Measurements from ENCODE around the gene NOCT. TPM values are rescaled to one million over a fixed set of nuclear protein-coding genes. Genes with fewer than 3 reads are reported as not detected.
"Not testable (repeated sequence)": the region's sequence is repeated elsewhere in the genome, so short reads cannot be mapped to it uniquely, and the experiment has no call there.

The NOCT gene
- total RNA-seq, 1 donor from 2014 or later, result 5.7 TPM

DNA sequence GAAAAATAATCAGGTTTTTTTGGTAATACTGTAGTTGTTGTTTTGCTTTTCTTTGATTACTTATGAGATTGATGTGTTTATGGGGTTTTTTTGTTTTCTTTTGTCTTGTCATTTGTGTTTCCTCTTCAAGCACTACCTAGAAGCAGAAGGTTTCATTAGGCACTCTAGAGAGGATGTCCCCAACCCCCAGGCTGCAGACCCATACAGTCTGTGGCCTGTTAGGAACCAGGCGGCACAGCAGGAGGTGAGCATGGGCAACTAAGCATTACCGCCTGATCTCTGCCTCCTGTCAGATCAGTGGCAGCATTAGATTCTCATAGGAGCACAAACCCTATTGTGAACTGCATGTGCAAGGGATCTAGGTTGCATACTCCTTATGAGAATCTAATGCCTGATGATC lies 22.9 kb upstream of the NOCT start:
- Histone ChIP-seq H3K27me3 (no peaks in the 10 kb centered on the region), H3K4me1 (no peaks in the 10 kb centered on the region), H3K36me3 (no peaks in the 10 kb centered on the region), H2AFZ (replicated peaks) (no peak overlapping the region), H3K9me3 (ENCODE audit: low read depth) (no peaks in the 10 kb centered on the region), H4K20me1 (ENCODE audit: low read depth) (no peaks in the 10 kb centered on the region), H3K9ac (no peak overlapping the region), H3F3A (ENCODE audit: low read depth) (no peaks in the 10 kb centered on the region), H3K4me2 (no peak overlapping the region), H3K4me3 (no peak overlapping the region), H3K27ac (no peak overlapping the region), H3K79me2 (ENCODE audit: low read depth) (no peaks in the 10 kb centered on the region)
- peaks cover 2% of the 10 kb centered on the region for H3K27me3 Mint-ChIP-seq (ENCODE audit: insufficient read depth, low read depth)
- H3K4me1 Mint-ChIP-seq, result no peaks in the 10 kb centered on the region
- no peak for DNase-seq (ENCODE audit: low spot score)
- H3K4me3 Mint-ChIP-seq, result no peak overlapping the region
- no peak overlapping the region for H3K27ac Mint-ChIP-seq
- TF ChIP-seq, protein P1, sequence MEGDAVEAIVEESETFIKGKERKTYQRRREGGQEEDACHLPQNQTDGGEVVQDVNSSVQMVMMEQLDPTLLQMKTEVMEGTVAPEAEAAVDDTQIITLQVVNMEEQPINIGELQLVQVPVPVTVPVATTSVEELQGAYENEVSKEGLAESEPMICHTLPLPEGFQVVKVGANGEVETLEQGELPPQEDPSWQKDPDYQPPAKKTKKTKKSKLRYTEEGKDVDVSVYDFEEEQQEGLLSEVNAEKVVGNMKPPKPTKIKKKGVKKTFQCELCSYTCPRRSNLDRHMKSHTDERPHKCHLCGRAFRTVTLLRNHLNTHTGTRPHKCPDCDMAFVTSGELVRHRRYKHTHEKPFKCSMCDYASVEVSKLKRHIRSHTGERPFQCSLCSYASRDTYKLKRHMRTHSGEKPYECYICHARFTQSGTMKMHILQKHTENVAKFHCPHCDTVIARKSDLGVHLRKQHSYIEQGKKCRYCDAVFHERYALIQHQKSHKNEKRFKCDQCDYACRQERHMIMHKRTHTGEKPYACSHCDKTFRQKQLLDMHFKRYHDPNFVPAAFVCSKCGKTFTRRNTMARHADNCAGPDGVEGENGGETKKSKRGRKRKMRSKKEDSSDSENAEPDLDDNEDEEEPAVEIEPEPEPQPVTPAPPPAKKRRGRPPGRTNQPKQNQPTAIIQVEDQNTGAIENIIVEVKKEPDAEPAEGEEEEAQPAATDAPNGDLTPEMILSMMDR (IDR thresholded peaks at IDR 0.05), result no peak
- H3K9me3 Mint-ChIP-seq, result peaks cover 3% of the 10 kb centered on the region
- no peaks in the 10 kb centered on the region for H3K36me3 Mint-ChIP-seq

DNA sequence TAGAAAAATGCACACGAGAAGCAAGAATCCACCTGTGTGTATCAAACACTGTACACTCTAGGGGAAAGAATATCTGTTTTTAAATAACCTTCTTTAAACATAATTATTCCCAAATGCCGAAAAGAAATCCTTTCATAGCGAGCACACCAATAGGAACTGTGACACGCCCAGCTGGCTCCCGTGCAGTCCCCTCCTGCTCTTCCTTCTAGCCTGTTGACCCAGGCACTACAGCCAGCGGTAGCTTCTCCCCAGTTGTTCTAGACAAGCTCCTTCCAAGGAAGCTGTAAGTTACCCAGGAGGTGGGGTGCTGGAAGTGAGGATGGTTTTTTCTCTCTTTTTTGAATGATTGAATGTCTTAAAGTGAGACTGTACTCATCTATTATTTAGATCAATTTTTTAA lies 19.5 kb upstream of the NOCT start:
- Histone ChIP-seq H3K79me2 (ENCODE audit: low read depth) (no peaks in the 10 kb centered on the region), H3K36me3 (no peaks in the 10 kb centered on the region), H4K20me1 (ENCODE audit: low read depth) (no peaks in the 10 kb centered on the region), H3K4me1 (no peaks in the 10 kb centered on the region), H3K27me3 (no peaks in the 10 kb centered on the region), H2AFZ (replicated peaks) (no peak overlapping the region), H3F3A (ENCODE audit: low read depth) (no peaks in the 10 kb centered on the region), H3K9ac (no peak overlapping the region), H3K4me3 (no peak overlapping the region), H3K4me2 (no peak overlapping the region), H3K9me3 (ENCODE audit: low read depth) (no peaks in the 10 kb centered on the region), H3K27ac (no peak overlapping the region)
- no peak overlapping the region for H3K4me3 Mint-ChIP-seq
- H3K9me3 Mint-ChIP-seq, result peaks cover 2% of the 10 kb centered on the region
- peaks cover 2% of the 10 kb centered on the region for H3K27me3 Mint-ChIP-seq (ENCODE audit: insufficient read depth, low read depth)
- no peak for DNase-seq (ENCODE audit: low spot score)
- no peaks in the 10 kb centered on the region for H3K36me3 Mint-ChIP-seq
- TF ChIP-seq EZH2phosphoT487 (IDR thresholded peaks at IDR 0.05) (no peak), EZH2 (IDR thresholded peaks at IDR 0.05) (no peak)
- TF ChIP-seq, protein P1 (IDR thresholded peaks at IDR 0.05), result no peak
- H3K27ac Mint-ChIP-seq, result no peak overlapping the region
- H3K4me1 Mint-ChIP-seq, result no peaks in the 10 kb centered on the region

DNA sequence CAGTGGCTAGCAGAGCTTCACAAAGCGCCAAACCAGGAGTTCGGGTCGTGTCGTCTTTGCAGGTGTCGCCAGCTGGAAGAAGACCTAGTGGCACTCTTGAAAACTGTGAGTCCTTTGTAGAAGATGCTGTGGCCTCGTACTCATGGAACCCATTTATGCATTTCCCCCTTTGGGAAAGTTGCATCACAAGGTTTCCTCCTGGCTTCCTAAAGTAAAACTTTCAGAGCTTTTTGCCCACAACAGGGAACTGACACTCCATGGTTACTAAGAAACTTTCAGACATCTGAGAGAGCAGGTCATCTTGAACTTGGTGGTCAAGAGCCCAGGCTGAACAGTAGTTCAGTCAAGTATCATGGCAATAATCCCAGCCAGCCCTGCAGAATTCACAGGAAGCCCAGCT lies 15.9 kb upstream of the NOCT start:
- Histone ChIP-seq H3K79me2 (ENCODE audit: low read depth) (no peaks in the 10 kb centered on the region), H3K27ac (no peak overlapping the region), H3K4me1 (no peaks in the 10 kb centered on the region), H3F3A (ENCODE audit: low read depth) (no peaks in the 10 kb centered on the region), H2AFZ (replicated peaks) (no peak overlapping the region), H4K20me1 (ENCODE audit: low read depth) (no peaks in the 10 kb centered on the region), H3K27me3 (no peaks in the 10 kb centered on the region), H3K36me3 (no peaks in the 10 kb centered on the region), H3K4me3 (no peak overlapping the region), H3K4me2 (no peak overlapping the region), H3K9ac (no peak overlapping the region), H3K9me3 (ENCODE audit: low read depth) (no peaks in the 10 kb centered on the region)
- no peaks in the 10 kb centered on the region for H3K4me1 Mint-ChIP-seq
- TF ChIP-seq EZH2phosphoT487 (IDR thresholded peaks at IDR 0.05) (no peak), EZH2 (IDR thresholded peaks at IDR 0.05) (no peak)
- TF ChIP-seq, protein P1 (IDR thresholded peaks at IDR 0.05), result no peak
- no peak overlapping the region for H3K27ac Mint-ChIP-seq
- H3K9me3 Mint-ChIP-seq, result no peaks in the 10 kb centered on the region
- H3K27me3 Mint-ChIP-seq (ENCODE audit: insufficient read depth, low read depth), result no peaks in the 10 kb centered on the region
- no peaks in the 10 kb centered on the region for H3K36me3 Mint-ChIP-seq
- no peak for DNase-seq (ENCODE audit: low spot score)
- H3K4me3 Mint-ChIP-seq, result no peak overlapping the region

DNA sequence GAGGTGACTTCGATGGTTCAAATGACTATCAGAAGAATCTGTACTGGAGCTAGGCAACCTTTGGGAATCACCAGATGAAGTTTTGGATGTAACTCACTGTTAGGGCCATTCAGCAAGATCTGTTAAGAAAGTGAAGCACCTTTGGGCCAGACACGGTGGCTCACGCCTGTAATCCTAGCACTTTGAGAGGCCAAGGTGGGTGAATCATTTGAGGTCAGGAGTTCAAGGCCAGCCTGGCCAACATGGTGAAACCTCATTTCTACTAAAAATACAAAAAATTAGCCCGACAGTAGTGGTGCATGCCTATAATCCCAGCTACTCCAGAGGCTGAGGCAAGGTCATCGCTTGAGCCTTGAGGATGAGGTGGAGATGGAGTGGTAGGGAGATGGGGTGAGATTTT lies 15.4 kb upstream of the NOCT start:
- not testable (repeated sequence) for H3K9me3 ChIP-seq (ENCODE audit: low read depth); H3K27me3 Mint-ChIP-seq (ENCODE audit: insufficient read depth, low read depth); H3K27me3 ChIP-seq; H3K4me2 ChIP-seq; H4K20me1 ChIP-seq (ENCODE audit: low read depth); H3K36me3 Mint-ChIP-seq; H3K4me1 Mint-ChIP-seq; H3K9ac ChIP-seq; H3K4me3 ChIP-seq; H3K4me1 ChIP-seq; H3F3A ChIP-seq (ENCODE audit: low read depth); H3K4me3 Mint-ChIP-seq; H2AFZ ChIP-seq (replicated peaks); H3K79me2 ChIP-seq (ENCODE audit: low read depth); H3K36me3 ChIP-seq; H3K27ac ChIP-seq; H3K27ac Mint-ChIP-seq; H3K9me3 Mint-ChIP-seq; DNase-seq (ENCODE audit: low spot score)

DNA sequence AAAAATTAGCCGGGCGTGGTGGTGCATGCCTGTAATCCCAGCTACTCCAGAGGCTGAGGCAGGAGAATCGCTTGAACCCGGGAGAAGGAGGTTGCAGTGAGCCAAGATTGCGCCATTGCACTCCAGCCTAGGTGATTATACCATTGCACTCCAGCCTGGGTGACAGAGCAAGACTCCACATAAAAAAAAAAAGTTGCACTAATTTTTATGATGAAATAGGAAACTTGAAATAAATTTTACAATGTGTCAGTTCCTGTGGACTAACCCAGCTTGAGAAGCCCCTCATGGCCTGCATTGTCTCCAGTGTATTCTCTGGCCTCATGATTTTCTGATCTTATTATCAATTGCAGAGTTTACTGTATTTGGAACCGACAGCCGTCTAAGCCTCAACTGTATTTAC lies 14.2 kb upstream of the NOCT start:
- H4K20me1 ChIP-seq (ENCODE audit: low read depth); H3K27ac ChIP-seq; H3K4me1 ChIP-seq; H3K4me1 Mint-ChIP-seq; H3K36me3 ChIP-seq; DNase-seq (ENCODE audit: low spot score); H3K9me3 Mint-ChIP-seq; H3K79me2 ChIP-seq (ENCODE audit: low read depth); H3K36me3 Mint-ChIP-seq; H3F3A ChIP-seq (ENCODE audit: low read depth); H3K27me3 Mint-ChIP-seq (ENCODE audit: insufficient read depth, low read depth); H3K27ac Mint-ChIP-seq; H3K4me3 Mint-ChIP-seq; H3K9me3 ChIP-seq (ENCODE audit: low read depth); H2AFZ ChIP-seq (replicated peaks); H3K4me3 ChIP-seq; H3K4me2 ChIP-seq; H3K9ac ChIP-seq; H3K27me3 ChIP-seq: not testable (repeated sequence)

DNA sequence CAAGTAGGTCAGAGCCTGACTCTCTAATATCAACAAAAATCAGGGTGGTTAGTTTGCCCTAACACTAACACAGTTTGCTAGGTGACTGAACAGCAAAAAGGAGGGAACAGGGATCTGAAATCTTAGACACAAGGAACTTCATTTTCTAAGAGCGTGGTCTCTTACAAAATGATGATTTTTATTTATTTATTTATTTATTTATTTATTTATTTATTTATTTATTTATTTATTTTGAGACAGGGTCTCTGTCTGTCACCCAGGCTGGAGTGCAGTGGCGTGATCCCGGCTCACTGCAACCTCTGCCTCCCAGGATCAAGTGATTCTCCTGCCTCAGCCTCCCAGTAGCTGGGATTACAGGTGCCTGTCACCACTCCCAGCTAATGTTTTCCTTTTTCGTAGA lies 11.9 kb upstream of the NOCT start:
- H3K27me3 Mint-ChIP-seq (ENCODE audit: insufficient read depth, low read depth); H3K27ac ChIP-seq: not testable (repeated sequence)

More for the DNA sequence above, 11.9 kb upstream of the NOCT start:
- DNase-seq (ENCODE audit: low spot score); H3K4me2 ChIP-seq; H3K36me3 ChIP-seq; H3K36me3 Mint-ChIP-seq; H3F3A ChIP-seq (ENCODE audit: low read depth); H3K27ac Mint-ChIP-seq; H3K4me3 ChIP-seq; H2AFZ ChIP-seq (replicated peaks); H4K20me1 ChIP-seq (ENCODE audit: low read depth); H3K9ac ChIP-seq; H3K4me1 ChIP-seq; H3K27me3 ChIP-seq; H3K9me3 Mint-ChIP-seq; H3K4me1 Mint-ChIP-seq; H3K4me3 Mint-ChIP-seq; H3K79me2 ChIP-seq (ENCODE audit: low read depth); H3K9me3 ChIP-seq (ENCODE audit: low read depth): not testable (repeated sequence)
